ENCODE data around the gene HMCN1.
A peak's percentile ranks its signal among the peaks of the same experiment; 100 is the strongest.

HMCN1 gene

GRCh38 chr1:185907246-185907645 lies 173.1 kb downstream of the HMCN1 start:
- H3K4me3 ChIP-seq (ENCODE audit: insufficient read depth in 1 of 2, low read depth in 1 of 2, low read length in 2 of 2): no peak overlapping the region
- H3K36me3 ChIP-seq (ENCODE audit: control insufficient read depth in 1 of 2, insufficient read depth in 2 of 2, low read depth in 1 of 2, low read length in 2 of 2): peaks cover 0 to 46% of the 10 kb centered on the region in 2 experiments
- no peak overlapping the region for H3K4me2 ChIP-seq (ENCODE audit: low read length, poor library complexity, severe bottlenecking)
- no peak overlapping the region for H2AFZ ChIP-seq (ENCODE audit: low read depth, low read length)
- no peak overlapping the region for H3K18ac ChIP-seq (ENCODE audit: low read depth in 1 of 2, low read length in 2 of 2)
- H2BK5ac ChIP-seq (ENCODE audit: low read depth, low read length, poor library complexity, severe bottlenecking): no peak overlapping the region
- no peak overlapping the region for H2BK120ac ChIP-seq (ENCODE audit: low read depth, low read length)
- DNase-seq: no peak
- H2AK5ac ChIP-seq (ENCODE audit: low read length, severe bottlenecking): no peak overlapping the region
- H3K4me1 ChIP-seq (ENCODE audit: control insufficient read depth, insufficient read depth, low read depth, low read length): no peaks in the 10 kb centered on the region
- H4K8ac ChIP-seq (ENCODE audit: low read length): no peak overlapping the region
- no peak overlapping the region for H3K4ac ChIP-seq (ENCODE audit: low read depth in 1 of 2, low read length in 2 of 2)
- no peak overlapping the region for H3K9ac ChIP-seq (ENCODE audit: low read length)
- H2BK12ac ChIP-seq (ENCODE audit: low read length in 2 of 2): no peak overlapping the region
- no peaks in the 10 kb centered on the region for H3K9me3 ChIP-seq (ENCODE audit: control insufficient read depth, low read length)
- no peak overlapping the region for H3K23ac ChIP-seq (ENCODE audit: low read length in 2 of 2)
- H3K27me3 ChIP-seq (ENCODE audit: control insufficient read depth in 1 of 2, insufficient read depth in 1 of 2, low read length in 2 of 2): no peaks in the 10 kb centered on the region
- H4K91ac ChIP-seq (ENCODE audit: low read length): no peak overlapping the region
- H3K14ac ChIP-seq (ENCODE audit: low read length in 2 of 2): no peak overlapping the region
- H2BK15ac ChIP-seq (ENCODE audit: low read depth, poor library complexity, severe bottlenecking): no peak overlapping the region
- no peaks in the 10 kb centered on the region for H3K79me1 ChIP-seq (replicated peaks; ENCODE audit: low read length, poor library complexity, severe bottlenecking)
- WGBS: 89% methylated on average over 2 of the region's 2 CpGs
- no peak overlapping the region for H3K27ac ChIP-seq (ENCODE audit: low read length, poor library complexity, severe bottlenecking)

DNA sequence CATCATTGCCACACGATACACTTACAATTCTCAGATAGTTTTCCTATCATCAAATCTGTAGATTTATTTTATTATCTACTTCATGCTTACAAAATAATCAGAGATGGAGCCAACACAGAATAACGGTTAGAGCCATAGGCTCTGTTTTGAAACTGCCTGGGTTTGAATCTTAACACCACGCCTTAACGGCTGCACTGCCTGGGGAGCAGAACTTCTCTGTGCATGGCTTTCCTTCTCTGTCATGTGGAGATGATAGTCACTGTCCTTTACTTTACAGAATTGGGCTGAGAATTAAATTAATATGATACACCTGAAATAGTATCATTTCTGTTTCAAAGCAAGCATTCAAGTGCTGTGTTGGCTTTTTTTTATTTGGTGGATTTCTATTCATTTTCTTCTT lies 177.8 kb downstream of the HMCN1 start:
- Histone ChIP-seq H3K36me3 (ENCODE audit: control insufficient read depth in 1 of 2, insufficient read depth in 2 of 2, low read depth in 1 of 2, low read length in 2 of 2) (peaks cover 0 to 59% of the 10 kb centered on the region in 2 experiments), H3K9ac (ENCODE audit: low read length) (no peak overlapping the region), H3K14ac (ENCODE audit: low read length in 2 of 2) (no peak overlapping the region), H2BK120ac (ENCODE audit: low read depth, low read length) (no peak overlapping the region), H2BK12ac (ENCODE audit: low read length in 2 of 2) (no peak overlapping the region), H3K9me3 (ENCODE audit: control insufficient read depth, low read length) (no peaks in the 10 kb centered on the region), H2BK15ac (ENCODE audit: low read depth, poor library complexity, severe bottlenecking) (no peak overlapping the region), H3K79me1 (replicated peaks; ENCODE audit: low read length, poor library complexity, severe bottlenecking) (no peaks in the 10 kb centered on the region), H3K4me2 (ENCODE audit: low read length, poor library complexity, severe bottlenecking) (no peak overlapping the region), H2AFZ (ENCODE audit: low read depth, low read length) (no peak overlapping the region), H3K18ac (ENCODE audit: low read depth in 1 of 2, low read length in 2 of 2) (no peak overlapping the region), H2BK5ac (ENCODE audit: low read depth, low read length, poor library complexity, severe bottlenecking) (no peak overlapping the region), H4K91ac (ENCODE audit: low read length) (no peak overlapping the region), H3K4me1 (ENCODE audit: control insufficient read depth, insufficient read depth, low read depth, low read length) (no peaks in the 10 kb centered on the region), H4K8ac (ENCODE audit: low read length) (no peak overlapping the region), H3K27me3 (ENCODE audit: control insufficient read depth in 1 of 2, insufficient read depth in 1 of 2, low read length in 2 of 2) (no peaks in the 10 kb centered on the region), H3K4ac (ENCODE audit: low read depth in 1 of 2, low read length in 2 of 2) (no peak overlapping the region), H3K27ac (ENCODE audit: low read length, poor library complexity, severe bottlenecking) (no peak overlapping the region), H2AK5ac (ENCODE audit: low read length, severe bottlenecking) (no peak overlapping the region), H3K23ac (ENCODE audit: low read length in 2 of 2) (no peak overlapping the region), H3K4me3 (ENCODE audit: insufficient read depth in 1 of 2, low read depth in 1 of 2, low read length in 2 of 2) (no peak overlapping the region)
- 74% methylated on average over 4 of the region's 4 CpGs for WGBS
- DNase-seq: no peak

- Histone ChIP-seq H2BK120ac (ENCODE audit: low read depth, low read length) (no peak overlapping the region), H3K23ac (ENCODE audit: low read length in 2 of 2) (no peak overlapping the region), H4K91ac (ENCODE audit: low read length) (no peak overlapping the region), H3K27ac (ENCODE audit: low read length, poor library complexity, severe bottlenecking) (no peak overlapping the region), H3K4me2 (ENCODE audit: low read length, poor library complexity, severe bottlenecking) (no peak overlapping the region), H2AFZ (ENCODE audit: low read depth, low read length) (no peak overlapping the region), H3K9ac (ENCODE audit: low read length) (no peak overlapping the region), H3K36me3 (ENCODE audit: control insufficient read depth in 1 of 2, insufficient read depth in 2 of 2, low read depth in 1 of 2, low read length in 2 of 2) (peaks cover 0 to 61% of the 10 kb centered on the region in 2 experiments), H3K18ac (ENCODE audit: low read depth in 1 of 2, low read length in 2 of 2) (no peak overlapping the region), H2BK12ac (ENCODE audit: low read length in 2 of 2) (no peak overlapping the region), H2BK5ac (ENCODE audit: low read depth, low read length, poor library complexity, severe bottlenecking) (no peak overlapping the region), H3K4me3 (ENCODE audit: insufficient read depth in 1 of 2, low read depth in 1 of 2, low read length in 2 of 2) (no peak overlapping the region), H3K9me3 (ENCODE audit: control insufficient read depth, low read length) (no peaks in the 10 kb centered on the region), H3K14ac (ENCODE audit: low read length in 2 of 2) (no peak overlapping the region), H3K4me1 (ENCODE audit: control insufficient read depth, insufficient read depth, low read depth, low read length) (no peaks in the 10 kb centered on the region), H3K27me3 (ENCODE audit: control insufficient read depth in 1 of 2, insufficient read depth in 1 of 2, low read length in 2 of 2) (no peaks in the 10 kb centered on the region), H3K4ac (ENCODE audit: low read depth in 1 of 2, low read length in 2 of 2) (no peak overlapping the region), H2BK15ac (ENCODE audit: low read depth, poor library complexity, severe bottlenecking) (peak overlapping the region; percentile 7), H3K79me1 (replicated peaks; ENCODE audit: low read length, poor library complexity, severe bottlenecking) (no peaks in the 10 kb centered on the region), H2AK5ac (ENCODE audit: low read length, severe bottlenecking) (no peak overlapping the region), H4K8ac (ENCODE audit: low read length) (peak overlapping the region; percentile 75)
- DNase-seq: no peak
- 28% methylated on average over 2 of the region's 2 CpGs for WGBS
These were observed 178.3 kb downstream of the HMCN1 start for GRCh38 chr1:185912504-185912903.

DNA sequence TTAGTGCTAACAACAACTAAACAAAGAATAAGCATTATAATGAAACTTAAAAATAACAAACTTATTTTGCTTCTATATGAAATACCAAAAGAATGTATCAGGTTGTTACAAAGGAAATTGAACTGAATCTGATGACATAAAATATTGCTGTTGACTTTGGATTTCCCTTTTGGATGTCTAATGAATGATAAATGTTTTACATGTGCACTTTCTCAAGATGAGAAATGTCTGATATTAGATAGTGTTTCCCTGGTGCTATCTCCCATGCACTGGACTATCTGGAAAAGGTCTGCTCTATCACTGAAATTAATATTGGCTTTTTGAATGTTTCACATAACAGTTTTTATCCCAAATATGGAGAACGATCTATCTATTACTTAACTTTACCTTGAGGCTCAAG lies 179.9 kb downstream of the HMCN1 start:
- Histone ChIP-seq H3K4ac (ENCODE audit: low read depth in 1 of 2, low read length in 2 of 2) (no peak overlapping the region), H3K27me3 (ENCODE audit: control insufficient read depth in 1 of 2, insufficient read depth in 1 of 2, low read length in 2 of 2) (no peaks in the 10 kb centered on the region), H2BK15ac (ENCODE audit: low read depth, poor library complexity, severe bottlenecking) (no peak overlapping the region), H2BK5ac (ENCODE audit: low read depth, low read length, poor library complexity, severe bottlenecking) (no peak overlapping the region), H3K36me3 (ENCODE audit: control insufficient read depth in 1 of 2, insufficient read depth in 2 of 2, low read depth in 1 of 2, low read length in 2 of 2) (peaks cover 3 to 71% of the 10 kb centered on the region in 2 experiments), H3K4me1 (ENCODE audit: control insufficient read depth, insufficient read depth, low read depth, low read length) (no peaks in the 10 kb centered on the region), H2BK12ac (ENCODE audit: low read length in 2 of 2) (no peak overlapping the region), H3K4me3 (ENCODE audit: insufficient read depth in 1 of 2, low read depth in 1 of 2, low read length in 2 of 2) (no peak overlapping the region), H3K18ac (ENCODE audit: low read depth in 1 of 2, low read length in 2 of 2) (no peak overlapping the region), H3K23ac (ENCODE audit: low read length in 2 of 2) (no peak overlapping the region), H3K27ac (ENCODE audit: low read length, poor library complexity, severe bottlenecking) (no peak overlapping the region), H2AFZ (ENCODE audit: low read depth, low read length) (no peak overlapping the region), H3K9me3 (ENCODE audit: control insufficient read depth, low read length) (no peaks in the 10 kb centered on the region), H4K91ac (ENCODE audit: low read length) (no peak overlapping the region), H2BK120ac (ENCODE audit: low read depth, low read length) (no peak overlapping the region), H3K79me1 (replicated peaks; ENCODE audit: low read length, poor library complexity, severe bottlenecking) (no peaks in the 10 kb centered on the region), H3K14ac (ENCODE audit: low read length in 2 of 2) (no peak overlapping the region), H2AK5ac (ENCODE audit: low read length, severe bottlenecking) (no peak overlapping the region), H3K4me2 (ENCODE audit: low read length, poor library complexity, severe bottlenecking) (no peak overlapping the region), H3K9ac (ENCODE audit: low read length) (no peak overlapping the region), H4K8ac (ENCODE audit: low read length) (no peak overlapping the region)
- 93% methylated on average over 1 of the region's 1 CpG for WGBS
- no peak for DNase-seq
